Measurements from ENCODE around the gene MIR17HG.
A peak's percentile ranks its signal among the peaks of the same experiment; 100 is the strongest.

Gene MIR17HG

DNA sequence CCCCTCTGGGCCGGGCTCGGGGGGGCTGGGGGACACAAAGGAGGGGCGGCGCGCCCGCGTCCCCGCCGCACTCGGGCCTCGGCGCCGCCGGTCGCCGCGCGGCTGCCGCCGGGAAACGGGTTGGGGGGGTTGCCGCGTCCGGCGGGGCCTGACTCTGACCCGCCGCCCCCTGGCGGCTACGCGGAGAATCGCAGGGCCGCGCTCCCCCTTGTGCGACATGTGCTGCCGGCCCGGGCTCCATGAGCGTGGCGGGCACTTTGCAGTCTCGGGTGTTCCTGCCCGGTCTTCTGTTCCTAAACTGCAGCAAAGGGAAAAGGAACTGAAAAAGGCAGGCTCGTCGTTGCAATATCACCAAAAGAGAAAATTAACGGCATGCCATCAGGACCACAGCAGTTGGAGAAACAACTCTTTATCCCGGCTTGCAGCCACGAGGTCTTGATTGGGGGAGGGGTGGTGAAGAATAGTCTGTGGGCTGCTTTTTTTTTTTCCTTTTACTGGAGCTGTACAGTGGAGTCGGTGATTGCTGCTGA, 1.5 kb downstream of the MIR17HG start:
- Histone ChIP-seq H3K36me3 (ENCODE audit: control insufficient read depth, low read length) (peaks cover 59% of the 10 kb centered on the region), H3K9me2 (replicated peaks; ENCODE audit: control insufficient read depth, low read length) (no peaks in the 10 kb centered on the region), H3K79me2 (ENCODE audit: control insufficient read depth, low read length) (peaks cover 49% of the 10 kb centered on the region), H3K27ac (ENCODE audit: low read depth, low read length) (peak overlapping the region; percentile 71), H3K9me3 (ENCODE audit: control insufficient read depth, insufficient read depth, low read length) (no peaks in the 10 kb centered on the region), H3K27me3 (ENCODE audit: control insufficient read depth, low read length) (peaks cover 24% of the 10 kb centered on the region), H3K4me3 (ENCODE audit: low read length) (peak overlapping the region; percentile 96), H3K4me1 (ENCODE audit: control insufficient read depth, low read length) (peaks cover 41% of the 10 kb centered on the region), H4K20me1 (ENCODE audit: control insufficient read depth, insufficient read depth, low read depth, low read length) (peaks cover 48% of the 10 kb centered on the region), H3K4me2 (ENCODE audit: low read length) (peak overlapping the region; percentile 68), H3F3A (ENCODE audit: control insufficient read depth, insufficient read depth) (peaks cover 60% of the 10 kb centered on the region)
- TF ChIP-seq CTCF (IDR thresholded peaks at IDR 0.05; ENCODE audit: low read depth, low read length, poor library complexity, severe bottlenecking), result peak; percentile 75
- TF ChIP-seq EZH2phosphoT487 (IDR thresholded peaks at IDR 0.05; ENCODE audit: borderline replicate concordance, low read length), result no peak

- Histone ChIP-seq H4K20me1 (ENCODE audit: control insufficient read depth, insufficient read depth, low read depth, low read length) (peaks cover 60% of the 10 kb centered on the region), H3K9me2 (replicated peaks; ENCODE audit: control insufficient read depth, low read length) (no peaks in the 10 kb centered on the region), H3K36me3 (ENCODE audit: control insufficient read depth, low read length) (peaks cover 72% of the 10 kb centered on the region), H3K4me3 (ENCODE audit: low read length) (peak overlapping the region; percentile 96), H3K27ac (ENCODE audit: low read depth, low read length) (peak overlapping the region; percentile 60; the same call in 1 of the 2 replicates), H3K9me3 (ENCODE audit: control insufficient read depth, insufficient read depth, low read length) (no peaks in the 10 kb centered on the region), H3K27me3 (ENCODE audit: control insufficient read depth, low read length) (peaks cover 19% of the 10 kb centered on the region), H3K4me2 (ENCODE audit: low read length) (peak overlapping the region; percentile 68), H3K79me2 (ENCODE audit: control insufficient read depth, low read length) (peaks cover 49% of the 10 kb centered on the region), H3K4me1 (ENCODE audit: control insufficient read depth, low read length) (peaks cover 41% of the 10 kb centered on the region), H3F3A (ENCODE audit: control insufficient read depth, insufficient read depth) (peaks cover 73% of the 10 kb centered on the region)
- no peak for TF ChIP-seq EZH2phosphoT487 (IDR thresholded peaks at IDR 0.05; ENCODE audit: borderline replicate concordance, low read length)
- no peak for TF ChIP-seq CTCF (IDR thresholded peaks at IDR 0.05; ENCODE audit: low read depth, low read length, poor library complexity, severe bottlenecking)
Measured at GRCh38 chr13:91349992-91350911, 2.8 kb downstream of the MIR17HG start.

DNA sequence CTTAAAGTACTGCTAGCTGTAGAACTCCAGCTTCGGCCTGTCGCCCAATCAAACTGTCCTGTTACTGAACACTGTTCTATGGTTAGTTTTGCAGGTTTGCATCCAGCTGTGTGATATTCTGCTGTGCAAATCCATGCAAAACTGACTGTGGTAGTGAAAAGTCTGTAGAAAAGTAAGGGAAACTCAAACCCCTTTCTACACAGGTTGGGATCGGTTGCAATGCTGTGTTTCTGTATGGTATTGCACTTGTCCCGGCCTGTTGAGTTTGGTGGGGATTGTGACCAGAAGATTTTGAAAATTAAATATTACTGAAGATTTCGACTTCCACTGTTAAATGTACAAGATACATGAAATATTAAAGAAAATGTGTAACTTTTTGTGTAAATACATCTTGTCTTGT, 3.6 kb downstream of the MIR17HG start:
- H3K27me3 ChIP-seq (ENCODE audit: control insufficient read depth, low read length), result peaks cover 15% of the 10 kb centered on the region
- peaks cover 41% of the 10 kb centered on the region for H3K4me1 ChIP-seq (ENCODE audit: control insufficient read depth, low read length)
- peak overlapping the region; percentile 68 for H3K4me2 ChIP-seq (ENCODE audit: low read length)
- peaks cover 49% of the 10 kb centered on the region for H3K79me2 ChIP-seq (ENCODE audit: control insufficient read depth, low read length)
- H3K4me3 ChIP-seq (ENCODE audit: low read length), result peak overlapping the region; percentile 96
- no peak overlapping the region for H3K27ac ChIP-seq (ENCODE audit: low read depth, low read length)
- H3K9me3 ChIP-seq (ENCODE audit: control insufficient read depth, insufficient read depth, low read length), result no peaks in the 10 kb centered on the region
- H3F3A ChIP-seq (ENCODE audit: control insufficient read depth, insufficient read depth), result peaks cover 78% of the 10 kb centered on the region
- H3K36me3 ChIP-seq (ENCODE audit: control insufficient read depth, low read length), result peaks cover 80% of the 10 kb centered on the region
- no peaks in the 10 kb centered on the region for H3K9me2 ChIP-seq (replicated peaks; ENCODE audit: control insufficient read depth, low read length)
- TF ChIP-seq EZH2phosphoT487 (IDR thresholded peaks at IDR 0.05; ENCODE audit: borderline replicate concordance, low read length), result no peak
- no peak for TF ChIP-seq CTCF (IDR thresholded peaks at IDR 0.05; ENCODE audit: low read depth, low read length, poor library complexity, severe bottlenecking)
- H4K20me1 ChIP-seq (ENCODE audit: control insufficient read depth, insufficient read depth, low read depth, low read length), result peaks cover 68% of the 10 kb centered on the region

Measured in DOHH2 (cell line).